GM23248 (cell line): ENCODE results near the gene PPFIBP1.

Experiments
- EZH2 ChIP-seq: fragments of 200-600 bp; sonication (generic); IDR thresholded peaks from 2 replicates; pipeline ENCODE4 v1.6.1; 2018; ENCODE audit warnings: antibody characterized with exemption, mild to moderate bottlenecking; ENCODE audit not compliant: insufficient read depth, poor library complexity, severe bottlenecking
- EZH2phosphoT487 ChIP-seq: fragments of 200-600 bp; sonication (generic); IDR thresholded peaks from 2 replicates; pipeline ENCODE4 v1.6.1; 2018; ENCODE audit warnings: antibody characterized with exemption, moderate library complexity, mild to moderate bottlenecking, low read depth; ENCODE audit not compliant: insufficient read depth

GRCh38 chr12:27517961-27518665 is 5.9 kb upstream of the PPFIBP1 start:
- TF ChIP-seq EZH2phosphoT487 (no peak), EZH2 (no peak)
